Cardiac fibroblast (primary cell): ENCODE data around the gene DDX18.
A peak's percentile ranks its signal among the peaks of the same experiment; 100 is the strongest.

ENCODE experiments used
- DNase-seq, 2 donors: peaks; one replicate each; pipeline versions ENCODE4 v3.0.0 to v3.0.0-alpha.2; 2010; ENCODE audit warnings: low read depth in 2 of 2
- H3K4me3 ChIP-seq, 2 donors: replicated peaks in 1 of 2; 1 replicate in 1 of 2; 2 replicates in 1 of 2; pipeline ENCODE4 v1.5.1; 2011; ENCODE audit warnings: low read depth in 2 of 2, low read length in 2 of 2, mild to moderate bottlenecking in 2 of 2, moderate library complexity in 1 of 2
- CTCF ChIP-seq: IDR thresholded peaks from one replicate; pipeline ENCODE4 v1.5.1; 2011; ENCODE audit warnings: low read depth, mild to moderate bottlenecking, low read length, inconsistent platforms

The DDX18 gene

GRCh38 chr2:117850461-117850860 is 36.0 kb downstream of the DDX18 start:
- no peak for TF ChIP-seq CTCF
- H3K4me3 ChIP-seq, result no peak overlapping the region
- no peak for DNase-seq

- H3K4me3 ChIP-seq, result no peak overlapping the region
- TF ChIP-seq CTCF, result no peak
- DNase-seq, result no peak
Measured at GRCh38 chr2:117851969-117852368, 37.5 kb downstream of the DDX18 start.

- no peak for DNase-seq
- H3K4me3 ChIP-seq, result no peak overlapping the region
- no peak for TF ChIP-seq CTCF
Measured at GRCh38 chr2:117853316-117853715, 38.8 kb downstream of the DDX18 start.

- TF ChIP-seq CTCF, result no peak
- H3K4me3 ChIP-seq, result no peak overlapping the region
- no peak for DNase-seq
Measured at GRCh38 chr2:117853873-117854272, 39.4 kb downstream of the DDX18 start.

- no peak overlapping the region for H3K4me3 ChIP-seq
- no peak for TF ChIP-seq CTCF
- no peak for DNase-seq
Measured at GRCh38 chr2:117854610-117855009, 40.1 kb downstream of the DDX18 start.

- DNase-seq, result peak in 1 of 2 donors; percentile 55
- no peak for TF ChIP-seq CTCF
- H3K4me3 ChIP-seq, result no peak overlapping the region
Measured at GRCh38 chr2:117855886-117856285, 41.4 kb downstream of the DDX18 start.
